KG1 (cell line): Measurements from ENCODE around the gene PC.
"Not testable (repeated sequence)": the region's sequence is repeated elsewhere in the genome, so short reads cannot be mapped to it uniquely, and the experiment has no call there.

Experiments used
- DNase-seq: peaks from one replicate; lab custom pipeline; 2025; lab: John Stamatoyannopoulos, UW

The PC gene

GRCh38 chr11:66958232-66958955 is at the start of gene PC:
PC (minus strand) TSS chr11:66958383; CDS start chr11:66872159, 86,224 bp downstream.
- DNase-seq: peak; percentile 98

GRCh38 chr11:67007126-67007525 is 48.9 kb upstream of the PC start:
- DNase-seq: no peak

GRCh38 chr11:67006029-67006884 is 48.1 kb upstream of the PC start:
- no peak for DNase-seq

GRCh38 chr11:67005200-67005599 is 47.0 kb upstream of the PC start:
- not testable (repeated sequence) for DNase-seq

- no peak for DNase-seq
Measured at GRCh38 chr11:67002921-67003411, 44.8 kb upstream of the PC start.

GRCh38 chr11:67002297-67002913 is 44.2 kb upstream of the PC start:
- no peak for DNase-seq

- no peak for DNase-seq
Measured at GRCh38 chr11:67001332-67001731, 43.1 kb upstream of the PC start.

- no peak for DNase-seq
Measured at GRCh38 chr11:66999555-66999954, 41.4 kb upstream of the PC start.

GRCh38 chr11:66996609-66997273 is 38.6 kb upstream of the PC start:
- DNase-seq: no peak

- DNase-seq: no peak
Measured at GRCh38 chr11:66992041-66992440, 33.9 kb upstream of the PC start.

- not testable (repeated sequence) for DNase-seq
Measured at GRCh38 chr11:66989360-66989759, 31.2 kb upstream of the PC start.

- DNase-seq: not testable (repeated sequence)
Measured at GRCh38 chr11:66988741-66989140, 30.6 kb upstream of the PC start.

- DNase-seq: no peak
Measured at GRCh38 chr11:66987924-66988637, 29.9 kb upstream of the PC start.

- DNase-seq: no peak
Measured at GRCh38 chr11:66987158-66987620, 29.0 kb upstream of the PC start.

- no peak for DNase-seq
Measured at GRCh38 chr11:66986178-66986545, 28.0 kb upstream of the PC start.

GRCh38 chr11:66985508-66986177 is 27.5 kb upstream of the PC start:
- no peak for DNase-seq

- DNase-seq: no peak
Measured at GRCh38 chr11:66983275-66983924, 25.2 kb upstream of the PC start.

GRCh38 chr11:66981976-66982578 is 23.9 kb upstream of the PC start:
- peak; percentile 78 for DNase-seq

GRCh38 chr11:66979336-66979980 is 21.3 kb upstream of the PC start:
- DNase-seq: no peak
